Measurements from ENCODE around the gene KANSL1L.
"Not testable (repeated sequence)": the region's sequence is repeated elsewhere in the genome, so short reads cannot be mapped to it uniquely, and the experiment has no call there.

KANSL1L gene

DNA sequence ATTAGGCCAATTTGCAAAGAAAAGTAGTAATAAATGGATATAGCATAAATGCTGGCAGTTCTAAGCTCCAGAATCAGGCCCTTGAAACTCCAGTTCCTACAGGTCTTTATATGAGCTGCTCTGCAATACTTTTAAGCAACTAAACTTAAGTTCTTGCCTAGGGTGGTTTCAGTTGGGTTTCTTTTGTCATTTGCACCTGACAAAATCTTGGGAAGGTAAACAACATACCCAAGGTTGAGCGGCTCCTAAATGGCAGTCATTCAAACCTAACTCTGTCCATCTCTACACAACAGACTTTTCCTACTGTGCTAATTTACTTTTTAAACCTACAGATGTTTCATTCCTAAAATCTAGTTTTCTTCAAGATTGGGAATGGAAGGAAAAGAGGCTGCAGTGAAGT is 9.3 kb upstream of the KANSL1L start:
- no peak for DNase-seq (ENCODE audit: low read depth)
- H3K4me3 ChIP-seq (ENCODE audit: low read depth, low read length): no peak overlapping the region
- TF ChIP-seq MYC (IDR thresholded peaks at IDR 0.05; ENCODE audit: low read depth, low read length): no peak
- TF ChIP-seq, protein P1, sequence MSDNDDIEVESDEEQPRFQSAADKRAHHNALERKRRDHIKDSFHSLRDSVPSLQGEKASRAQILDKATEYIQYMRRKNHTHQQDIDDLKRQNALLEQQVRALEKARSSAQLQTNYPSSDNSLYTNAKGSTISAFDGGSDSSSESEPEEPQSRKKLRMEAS (IDR thresholded peaks at IDR 0.05; ENCODE audit: low read depth, low read length): no peak

DNA sequence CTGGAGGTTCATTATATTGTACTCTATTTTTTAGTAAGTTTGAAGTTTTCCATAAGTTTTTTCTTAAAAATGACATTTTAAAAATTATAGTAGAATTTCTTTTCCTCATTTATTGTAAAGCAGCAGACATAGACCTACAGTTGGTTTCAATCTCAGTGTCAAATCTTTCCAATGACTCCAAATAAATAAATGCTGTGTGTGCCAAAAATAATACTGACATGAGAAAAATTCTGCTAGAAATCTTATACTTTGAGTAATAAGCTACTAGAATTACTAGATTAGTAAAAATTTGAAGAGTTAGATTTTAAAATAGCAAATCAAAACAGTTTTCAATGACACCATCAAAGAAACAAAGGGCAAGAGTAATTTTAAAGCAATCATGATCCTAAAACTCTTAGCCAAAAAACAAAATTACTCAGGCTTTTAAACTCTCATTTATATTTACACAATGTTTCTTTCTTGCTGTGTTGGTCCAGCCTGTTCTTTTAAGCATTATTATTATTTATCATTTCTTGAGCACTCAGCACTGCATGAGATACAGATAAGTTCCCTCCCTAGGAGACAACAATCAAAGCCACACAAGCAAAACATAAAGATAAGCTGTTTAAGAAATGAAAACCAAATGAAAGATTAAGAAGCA is 8.3 kb upstream of the KANSL1L start:
- DNase-seq (ENCODE audit: low read depth): no peak
- TF ChIP-seq MYC (IDR thresholded peaks at IDR 0.05; ENCODE audit: low read depth, low read length) (no peak), POLR2A (IDR thresholded peaks at IDR 0.05; ENCODE audit: extremely low read depth, insufficient read length) (no peak)
- TF ChIP-seq, protein P2, sequence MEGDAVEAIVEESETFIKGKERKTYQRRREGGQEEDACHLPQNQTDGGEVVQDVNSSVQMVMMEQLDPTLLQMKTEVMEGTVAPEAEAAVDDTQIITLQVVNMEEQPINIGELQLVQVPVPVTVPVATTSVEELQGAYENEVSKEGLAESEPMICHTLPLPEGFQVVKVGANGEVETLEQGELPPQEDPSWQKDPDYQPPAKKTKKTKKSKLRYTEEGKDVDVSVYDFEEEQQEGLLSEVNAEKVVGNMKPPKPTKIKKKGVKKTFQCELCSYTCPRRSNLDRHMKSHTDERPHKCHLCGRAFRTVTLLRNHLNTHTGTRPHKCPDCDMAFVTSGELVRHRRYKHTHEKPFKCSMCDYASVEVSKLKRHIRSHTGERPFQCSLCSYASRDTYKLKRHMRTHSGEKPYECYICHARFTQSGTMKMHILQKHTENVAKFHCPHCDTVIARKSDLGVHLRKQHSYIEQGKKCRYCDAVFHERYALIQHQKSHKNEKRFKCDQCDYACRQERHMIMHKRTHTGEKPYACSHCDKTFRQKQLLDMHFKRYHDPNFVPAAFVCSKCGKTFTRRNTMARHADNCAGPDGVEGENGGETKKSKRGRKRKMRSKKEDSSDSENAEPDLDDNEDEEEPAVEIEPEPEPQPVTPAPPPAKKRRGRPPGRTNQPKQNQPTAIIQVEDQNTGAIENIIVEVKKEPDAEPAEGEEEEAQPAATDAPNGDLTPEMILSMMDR (IDR thresholded peaks at IDR 0.05; ENCODE audit: low read depth, low read length): no peak
- TF ChIP-seq, protein P1 (IDR thresholded peaks at IDR 0.05; ENCODE audit: low read depth, low read length): no peak
- H3K4me3 ChIP-seq (ENCODE audit: low read depth, low read length): no peak overlapping the region

DNA sequence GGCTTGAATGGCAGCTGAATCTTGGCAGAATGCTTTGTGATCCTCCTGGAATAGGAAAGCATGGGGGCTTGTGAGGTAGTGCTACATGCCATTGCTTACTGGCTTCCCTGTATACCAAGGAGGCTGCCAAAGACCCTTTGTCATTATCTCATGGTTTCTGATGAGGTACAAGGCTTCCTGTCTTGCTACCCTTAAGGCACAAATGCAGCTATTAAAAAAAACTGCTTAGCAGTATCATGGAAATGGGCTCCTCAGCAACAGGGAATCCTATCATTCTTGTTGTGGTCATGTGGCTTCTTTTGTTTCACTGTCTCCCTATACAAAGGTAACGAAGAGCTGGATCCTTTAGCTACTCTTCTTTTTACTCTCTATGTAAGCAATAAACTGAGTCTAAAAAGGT is 6.6 kb upstream of the KANSL1L start:
- no peak for DNase-seq (ENCODE audit: low read depth)
- TF ChIP-seq POLR2A (IDR thresholded peaks at IDR 0.05; ENCODE audit: extremely low read depth, insufficient read length) (no peak), MYC (IDR thresholded peaks at IDR 0.05; ENCODE audit: low read depth, low read length) (no peak)
- TF ChIP-seq, protein P2 (IDR thresholded peaks at IDR 0.05; ENCODE audit: low read depth, low read length): no peak
- TF ChIP-seq, protein P1 (IDR thresholded peaks at IDR 0.05; ENCODE audit: low read depth, low read length): no peak
- H3K4me3 ChIP-seq (ENCODE audit: low read depth, low read length): no peak overlapping the region

DNA sequence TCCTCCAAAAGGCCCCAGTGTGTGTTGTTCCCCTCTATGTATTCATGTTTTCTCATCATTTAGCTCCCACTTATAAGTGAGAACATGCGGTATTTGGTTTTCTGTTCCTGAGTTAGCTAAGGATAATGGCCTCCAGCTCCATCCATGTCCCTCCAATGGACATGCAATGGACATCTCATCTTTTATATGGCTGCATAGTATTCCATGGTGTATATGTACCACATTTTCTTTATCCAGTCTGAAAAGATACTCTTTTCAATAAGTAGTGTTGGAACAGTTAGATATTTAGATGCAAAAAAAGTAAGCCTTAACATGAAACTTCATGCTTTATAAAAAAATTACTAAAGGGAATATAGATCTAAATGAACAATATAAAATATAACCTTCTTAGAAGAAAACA is 5.9 kb upstream of the KANSL1L start:
- DNase-seq (ENCODE audit: low read depth); H3K4me3 ChIP-seq (ENCODE audit: low read depth, low read length): not testable (repeated sequence)

DNA sequence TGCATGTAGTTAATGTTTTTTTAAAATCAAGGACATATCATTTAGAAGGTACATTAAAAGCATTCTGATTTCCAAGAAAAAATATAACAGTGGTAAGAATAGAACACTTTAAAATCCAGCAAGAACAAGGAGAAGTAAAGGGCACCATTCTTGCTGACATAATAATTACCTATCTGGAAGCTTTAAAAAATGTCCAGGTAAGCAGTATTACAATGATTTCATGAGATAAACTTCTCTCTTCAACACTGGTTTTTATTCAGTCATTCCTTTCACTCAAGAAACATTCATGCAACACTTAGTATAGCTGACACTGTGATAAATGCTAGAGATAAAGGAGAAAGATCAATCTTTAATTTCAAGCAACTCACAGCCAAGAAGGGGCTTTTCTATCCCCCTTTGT is 2.9 kb upstream of the KANSL1L start:
- no peak overlapping the region for H3K4me3 ChIP-seq (ENCODE audit: low read depth, low read length)
- no peak for DNase-seq (ENCODE audit: low read depth)
- TF ChIP-seq, protein P2 (IDR thresholded peaks at IDR 0.05; ENCODE audit: low read depth, low read length): no peak
- TF ChIP-seq POLR2A (IDR thresholded peaks at IDR 0.05; ENCODE audit: extremely low read depth, insufficient read length): no peak
- TF ChIP-seq MYC (IDR thresholded peaks at IDR 0.05; ENCODE audit: low read depth, low read length): no peak
- TF ChIP-seq, protein P1 (IDR thresholded peaks at IDR 0.05; ENCODE audit: low read depth, low read length): no peak

DNA sequence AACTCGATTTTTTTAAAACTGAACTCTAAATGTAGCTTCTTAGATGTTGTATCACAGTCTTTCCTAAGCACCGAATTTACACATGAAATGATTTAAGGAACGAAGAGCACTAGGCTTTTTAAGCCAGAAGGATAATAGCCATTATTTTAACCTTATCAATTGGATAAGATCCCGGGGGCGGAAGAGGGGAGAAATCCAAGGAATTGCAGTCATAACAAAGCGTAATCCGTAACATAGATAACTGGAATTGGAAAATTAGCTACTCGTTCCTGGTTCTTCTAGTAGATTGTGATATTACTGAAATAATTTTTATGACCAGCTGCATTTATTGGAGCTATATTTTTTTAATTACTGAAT is 988 bp upstream of the KANSL1L start:
- DNase-seq (ENCODE audit: low read depth): no peak

More for the DNA sequence above, 988 bp upstream of the KANSL1L start:
- TF ChIP-seq, protein P2 (IDR thresholded peaks at IDR 0.05; ENCODE audit: low read depth, low read length): no peak
- TF ChIP-seq MYC (IDR thresholded peaks at IDR 0.05; ENCODE audit: low read depth, low read length) (no peak), POLR2A (IDR thresholded peaks at IDR 0.05; ENCODE audit: extremely low read depth, insufficient read length) (no peak)
- TF ChIP-seq, protein P1 (IDR thresholded peaks at IDR 0.05; ENCODE audit: low read depth, low read length): no peak
- peak overlapping the region; percentile 63 for H3K4me3 ChIP-seq (ENCODE audit: low read depth, low read length)

Data from NB4 (cell line).